Measurements from ENCODE around the gene PLEKHM3. TPM values are rescaled to one million over a fixed set of nuclear protein-coding genes. Genes with fewer than 3 reads are reported as not detected.

PLEKHM3 gene
- total RNA-seq, 1 donor from 2014 or later, result 6.8 TPM

GRCh38 chr2:207775473-207775872 lies 249.9 kb downstream of the PLEKHM3 start:
- H3K36me3 Mint-ChIP-seq (ENCODE audit: low read depth), result no peaks in the 10 kb centered on the region
- DNase-seq (ENCODE audit: low read depth, low spot score), result no peak
- no peak overlapping the region for H3K4me3 Mint-ChIP-seq
- peaks cover 11% of the 10 kb centered on the region for H3K4me1 Mint-ChIP-seq
- no peak for TF ChIP-seq CTCF (conservative IDR thresholded peaks at IDR 0.05)
- H3K27ac Mint-ChIP-seq (ENCODE audit: unreplicated experiment), result no peak overlapping the region
- no peaks in the 10 kb centered on the region for H3K9me3 Mint-ChIP-seq
- peaks cover 36% of the 10 kb centered on the region for H3K27me3 Mint-ChIP-seq (ENCODE audit: low read depth)

DNA sequence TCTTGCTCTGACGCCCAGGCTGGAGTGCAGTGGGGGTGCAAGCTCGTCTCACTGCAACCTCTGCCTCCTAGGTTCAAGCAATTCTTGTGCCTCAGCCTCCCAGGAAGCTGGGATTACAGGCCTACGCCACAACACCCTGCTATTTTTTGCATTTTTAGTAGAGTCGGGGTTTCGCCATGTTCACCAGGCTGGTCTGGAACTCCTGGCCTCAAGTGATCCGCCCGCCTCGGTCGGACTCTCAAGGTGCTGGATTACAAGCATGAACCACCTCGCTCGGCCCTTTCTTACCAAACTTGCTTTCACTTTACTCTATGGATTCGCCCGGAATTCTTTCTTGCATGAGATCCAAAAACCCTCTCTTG lies 252.5 kb downstream of the PLEKHM3 start:
- H3K27me3 Mint-ChIP-seq (ENCODE audit: low read depth), result peaks cover 53% of the 10 kb centered on the region
- H3K27ac Mint-ChIP-seq (ENCODE audit: unreplicated experiment), result no peak overlapping the region

DNA sequence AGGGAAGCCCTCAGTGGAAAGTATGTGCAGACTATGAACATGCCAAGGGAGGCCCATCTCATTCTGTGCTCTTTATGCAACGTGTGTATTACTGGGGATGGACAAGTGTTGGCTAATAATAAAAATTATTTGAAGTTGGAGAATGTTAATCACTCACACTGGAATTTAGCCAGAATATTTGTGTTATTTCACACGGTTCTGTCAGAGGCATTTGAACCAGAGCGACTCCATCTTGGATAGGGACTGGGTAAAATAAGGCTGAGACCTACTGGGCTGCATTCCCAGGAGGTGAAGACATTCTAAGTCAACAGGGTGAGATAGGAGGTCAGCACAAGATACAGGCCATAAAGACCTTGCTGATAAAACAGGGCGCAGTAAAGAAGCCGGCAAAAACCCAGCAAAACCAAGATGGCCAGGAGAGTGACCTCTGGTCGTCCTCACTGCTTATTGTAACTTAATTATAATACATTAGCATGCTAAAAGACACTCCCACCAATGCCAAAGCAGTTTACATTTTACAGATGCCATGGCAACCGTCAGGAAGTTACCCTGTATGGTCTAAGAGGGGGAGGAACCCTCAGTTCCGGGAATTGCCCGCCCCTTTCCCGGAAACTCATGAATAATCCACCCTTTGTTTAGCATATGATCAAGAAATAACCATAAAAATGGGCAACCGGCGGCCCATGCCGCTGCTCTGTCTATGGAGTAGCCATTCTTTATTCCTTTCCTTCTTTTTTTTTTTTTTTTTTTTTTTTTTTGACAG lies 253.1 kb downstream of the PLEKHM3 start:
- no peak overlapping the region for H3K27ac Mint-ChIP-seq (ENCODE audit: unreplicated experiment)
- peak overlapping the region; percentile 73 for H3K4me3 Mint-ChIP-seq
- no peak for DNase-seq (ENCODE audit: low read depth, low spot score)

More for the DNA sequence above, 252.5 kb downstream of the PLEKHM3 start:
- Mint-ChIP-seq H3K36me3 (ENCODE audit: low read depth) (no peaks in the 10 kb centered on the region), H3K4me1 (peaks cover 22% of the 10 kb centered on the region), H3K9me3 (no peaks in the 10 kb centered on the region), H3K4me3 (peak overlapping the region; percentile 5)
- TF ChIP-seq CTCF (conservative IDR thresholded peaks at IDR 0.05), result no peak
- DNase-seq (ENCODE audit: low read depth, low spot score), result no peak

DNA sequence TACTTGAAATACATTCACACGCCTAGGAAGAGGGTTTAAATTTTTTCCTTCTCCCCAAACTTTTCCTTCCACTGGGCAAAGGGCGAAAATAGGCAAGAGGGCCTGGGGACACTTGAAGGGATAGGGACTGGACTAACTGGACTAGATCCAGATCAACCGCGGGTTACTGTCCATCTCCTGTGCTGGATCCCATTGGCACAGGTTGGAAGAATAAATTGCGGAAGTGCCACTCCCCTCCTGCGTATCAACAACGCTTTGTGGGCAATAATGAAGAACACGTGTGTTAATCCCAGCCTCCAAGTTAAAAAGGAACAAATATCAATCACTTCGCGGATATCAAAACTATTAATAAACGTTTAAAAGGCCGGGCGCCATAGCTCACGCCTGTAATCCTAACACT lies 253.9 kb downstream of the PLEKHM3 start:
- H3K4me1 Mint-ChIP-seq, result peaks cover 33% of the 10 kb centered on the region
- H3K27me3 Mint-ChIP-seq (ENCODE audit: low read depth), result peaks cover 67% of the 10 kb centered on the region

More for the DNA sequence above, 253.1 kb downstream of the PLEKHM3 start:
- Mint-ChIP-seq H3K4me1 (peaks cover 28% of the 10 kb centered on the region), H3K36me3 (ENCODE audit: low read depth) (peaks cover under 1% of the 10 kb centered on the region), H3K27me3 (ENCODE audit: low read depth) (peaks cover 58% of the 10 kb centered on the region), H3K9me3 (no peaks in the 10 kb centered on the region)
- no peak for TF ChIP-seq CTCF (conservative IDR thresholded peaks at IDR 0.05)

More for the DNA sequence above, 253.9 kb downstream of the PLEKHM3 start:
- Mint-ChIP-seq H3K9me3 (no peaks in the 10 kb centered on the region), H3K36me3 (ENCODE audit: low read depth) (peaks cover 2% of the 10 kb centered on the region), H3K27ac (ENCODE audit: unreplicated experiment) (no peak overlapping the region), H3K4me3 (peak overlapping the region; percentile 73)
- no peak for DNase-seq (ENCODE audit: low read depth, low spot score)
- TF ChIP-seq CTCF (conservative IDR thresholded peaks at IDR 0.05), result no peak

Other genes starting within 250 kb of the PLEKHM3 start
- not detected in 2 replicates for gene CRYGD, start 99.0 kb upstream of the PLEKHM3 start, total RNA-seq
- gene CRYGC, start 104.3 kb upstream of the PLEKHM3 start, total RNA-seq, result not detected in 2 replicates
- not detected in 2 replicates for gene CRYGB, start 120.6 kb upstream of the PLEKHM3 start, total RNA-seq
- gene CRYGA, start 138.1 kb upstream of the PLEKHM3 start, total RNA-seq, result not detected in 2 replicates
- gene C2orf80, start 164.5 kb upstream of the PLEKHM3 start, total RNA-seq, result 0.73 and 1.0 TPM in 2 replicates
- gene IDH1, start 229.5 kb upstream of the PLEKHM3 start, total RNA-seq, result 278 and 280 TPM in 2 replicates
- gene PIKFYVE, start 240.7 kb upstream of the PLEKHM3 start, total RNA-seq, result 31.4 and 33.6 TPM in 2 replicates

Measured in neural crest cell (in vitro differentiated cells).